Skeletal muscle satellite cell (primary cell): ENCODE results near the gene SYVN1.

Experiments
- H3K27me3 ChIP-seq: 2 replicates; pipeline ENCODE4 v1.7.0; 2013; ENCODE audit warnings: low read length; ENCODE audit not compliant: control insufficient read depth, insufficient read depth
- H3K36me3 ChIP-seq: 2 replicates; pipeline ENCODE4 v1.7.0; 2013; ENCODE audit warnings: mild to moderate bottlenecking, control low read depth, low read length; ENCODE audit not compliant: insufficient read depth
- H3K4me1 ChIP-seq: 2 replicates; pipeline ENCODE4 v1.7.0; 2013; ENCODE audit warnings: low read length; ENCODE audit not compliant: control insufficient read depth, insufficient read depth
- H3K4me2 ChIP-seq: 2 replicates; pipeline ENCODE4 v1.7.0; 2013; ENCODE audit warnings: mild to moderate bottlenecking, low read length
- H3K4me3 ChIP-seq: 2 replicates; pipeline ENCODE4 v1.7.0; 2013; ENCODE audit warnings: low read length
- H3K9ac ChIP-seq: 2 replicates; pipeline ENCODE4 v1.7.0; 2013; ENCODE audit warnings: mild to moderate bottlenecking, low read depth, low read length, moderate library complexity
- H3K9me3 ChIP-seq: replicated peaks from 2 replicates; pipeline ENCODE4 v1.7.0; 2013; ENCODE audit warnings: mild to moderate bottlenecking, control low read depth, low read length

SYVN1 gene

DNA sequence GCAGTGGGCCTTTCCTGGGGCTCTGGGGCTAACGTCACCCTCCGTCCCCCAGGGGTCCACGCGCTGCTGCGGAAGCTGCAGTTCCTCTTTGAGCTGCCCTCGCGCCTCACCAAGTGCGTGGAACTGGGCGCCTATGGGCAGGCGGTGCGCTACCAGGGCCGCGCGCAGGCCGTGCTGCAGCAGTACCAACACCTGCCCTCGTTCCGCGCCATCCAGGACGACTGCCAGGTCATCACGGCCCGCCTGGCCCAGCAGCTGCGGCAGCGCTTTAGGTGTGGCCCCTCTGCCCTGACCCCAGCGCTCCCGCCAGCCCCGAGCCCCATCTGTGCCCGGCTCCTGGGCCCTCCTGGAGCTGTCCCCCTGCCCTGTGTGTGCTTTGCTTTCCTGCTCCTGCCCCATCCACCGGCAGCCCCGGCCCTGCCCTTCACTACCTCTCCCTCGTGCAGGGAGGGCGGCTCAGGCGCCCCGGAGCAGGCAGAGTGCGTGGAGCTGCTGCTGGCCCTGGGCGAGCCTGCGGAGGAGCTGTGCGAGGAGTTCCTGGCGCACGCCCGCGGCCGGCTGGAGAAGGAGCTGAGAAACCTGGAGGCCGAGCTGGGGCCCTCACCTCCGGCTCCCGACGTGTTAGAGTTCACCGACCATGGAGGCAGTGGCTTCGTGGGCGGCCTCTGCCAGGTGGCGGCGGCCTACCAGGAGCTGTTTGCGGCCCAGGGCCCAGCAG is 26.4 kb downstream of the SYVN1 start:
- no peak overlapping the region for H3K9ac ChIP-seq
- no peak overlapping the region for H3K4me3 ChIP-seq
- H3K27me3 ChIP-seq, result no peaks in the 10 kb centered on the region
- H3K9me3 ChIP-seq, result no peaks in the 10 kb centered on the region
- H3K36me3 ChIP-seq, result peaks cover 10% of the 10 kb centered on the region
- H3K4me2 ChIP-seq, result no peak overlapping the region
- peaks cover 15% of the 10 kb centered on the region for H3K4me1 ChIP-seq

DNA sequence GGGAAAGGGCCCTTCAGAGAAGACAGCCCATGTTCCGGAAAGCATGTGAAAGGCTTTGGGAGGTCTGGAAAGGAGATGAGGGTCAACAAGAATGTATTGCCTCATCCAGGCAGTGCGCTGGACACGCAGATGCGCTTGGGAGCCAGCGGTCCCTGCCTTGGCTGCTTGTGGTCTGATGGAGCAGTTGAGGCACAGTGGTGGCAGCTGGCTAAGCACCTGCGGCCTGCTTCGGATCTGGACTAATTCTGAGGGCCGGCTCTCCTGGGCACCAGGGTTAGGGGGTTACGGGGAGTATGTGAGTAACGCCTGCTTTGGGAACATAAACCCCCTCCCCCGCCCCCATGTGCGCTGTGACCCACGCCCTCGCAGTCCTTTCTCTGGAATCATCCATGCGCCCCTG is 27.2 kb downstream of the SYVN1 start:
- H3K27me3 ChIP-seq, result no peaks in the 10 kb centered on the region
- H3K9me3 ChIP-seq, result no peaks in the 10 kb centered on the region
- peaks cover 10% of the 10 kb centered on the region for H3K36me3 ChIP-seq
- no peak overlapping the region for H3K4me2 ChIP-seq
- no peak overlapping the region for H3K9ac ChIP-seq
- H3K4me3 ChIP-seq, result no peak overlapping the region
- H3K4me1 ChIP-seq, result peaks cover 11% of the 10 kb centered on the region

DNA sequence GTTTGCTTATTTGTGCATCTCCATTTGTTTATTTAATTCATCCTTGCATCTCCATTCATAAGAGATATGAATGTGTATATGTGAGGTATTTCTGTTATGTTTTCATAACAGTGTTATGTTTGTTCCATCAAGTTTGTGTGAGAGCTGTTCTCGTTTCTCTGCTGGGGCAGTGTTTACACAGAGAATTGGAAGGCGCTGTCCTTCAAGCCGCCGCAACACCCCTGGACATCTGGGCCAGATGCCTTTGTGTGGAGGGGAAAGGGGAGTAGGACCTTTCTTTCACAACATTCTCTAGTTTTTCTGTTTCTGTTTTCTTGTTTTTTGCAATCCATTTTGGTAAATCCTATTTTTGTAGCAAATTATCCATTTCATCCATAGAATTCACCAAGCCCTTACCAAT is 29.7 kb downstream of the SYVN1 start:
- H3K27me3 ChIP-seq, result no peaks in the 10 kb centered on the region
- no peaks in the 10 kb centered on the region for H3K9me3 ChIP-seq
- peaks cover 7% of the 10 kb centered on the region for H3K4me1 ChIP-seq
- no peak overlapping the region for H3K4me3 ChIP-seq
- H3K4me2 ChIP-seq, result no peak overlapping the region
- no peak overlapping the region for H3K9ac ChIP-seq
- H3K36me3 ChIP-seq, result peaks cover 10% of the 10 kb centered on the region

DNA sequence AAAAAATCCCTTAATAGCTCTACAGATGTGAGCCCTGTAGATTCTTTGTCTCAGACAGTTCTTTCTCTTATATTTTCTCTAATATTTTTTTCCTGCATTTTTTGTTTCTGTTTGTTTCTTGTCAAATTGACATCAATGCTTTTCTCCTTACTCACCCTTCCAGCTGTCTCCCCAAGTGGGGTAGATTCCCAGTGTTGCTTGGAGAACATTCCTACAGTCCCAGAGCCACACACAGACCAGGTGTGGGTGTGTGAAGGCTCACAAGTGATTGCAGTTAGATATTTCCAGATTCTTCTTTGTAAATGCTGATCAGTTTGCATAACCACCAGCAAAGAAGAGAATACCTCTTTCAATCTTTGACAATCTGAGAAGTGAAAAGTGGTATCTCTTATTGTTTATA is 30.8 kb downstream of the SYVN1 start:
- peaks cover 7% of the 10 kb centered on the region for H3K4me1 ChIP-seq
- no peak overlapping the region for H3K4me2 ChIP-seq
- H3K36me3 ChIP-seq, result peaks cover 5% of the 10 kb centered on the region
- H3K9me3 ChIP-seq, result no peaks in the 10 kb centered on the region
- H3K4me3 ChIP-seq, result no peak overlapping the region
- no peaks in the 10 kb centered on the region for H3K27me3 ChIP-seq
- no peak overlapping the region for H3K9ac ChIP-seq

DNA sequence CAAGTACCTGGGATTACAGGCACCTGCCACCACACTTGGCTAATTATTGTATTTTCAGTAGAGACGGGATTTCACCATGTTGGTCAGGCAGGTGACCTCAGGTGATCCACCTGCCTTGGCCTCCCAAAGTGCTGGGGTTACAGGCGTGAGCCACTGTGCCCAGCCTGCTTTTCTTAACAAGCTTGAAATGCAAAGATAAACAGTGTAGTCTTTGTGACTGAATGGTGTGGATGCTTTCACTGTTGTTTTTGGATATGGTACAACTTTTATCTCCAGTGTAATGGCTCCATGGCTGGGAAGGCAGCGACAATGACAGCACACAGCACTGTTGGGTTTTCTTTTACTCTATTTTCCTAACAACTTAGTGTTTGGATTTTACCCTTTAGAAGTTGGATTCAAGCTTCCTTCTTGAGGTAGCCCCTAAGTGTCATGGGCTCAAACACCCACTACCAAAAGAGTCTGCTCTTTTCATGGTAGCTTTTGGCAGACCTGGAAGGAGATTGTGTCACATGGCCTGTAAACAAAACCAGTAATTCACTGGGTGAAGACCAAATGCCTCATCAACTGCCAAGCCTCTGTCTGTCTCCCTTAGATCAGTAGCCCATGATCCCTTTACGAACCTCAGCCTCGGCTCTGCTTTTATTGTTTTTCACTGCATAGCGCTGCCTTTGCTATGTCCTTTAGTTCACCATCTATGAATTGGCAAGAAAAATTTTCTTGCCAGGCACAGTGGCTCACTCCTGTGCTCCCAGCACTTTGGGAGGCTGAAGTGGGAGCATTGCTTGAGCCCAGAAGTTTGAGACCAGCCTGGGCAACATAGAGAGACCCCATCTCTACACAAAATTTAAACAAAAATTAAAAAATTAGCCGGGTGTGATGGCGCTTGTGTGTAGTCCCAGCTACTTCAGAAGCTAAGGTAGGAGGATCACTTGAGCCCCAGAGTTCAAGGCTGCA is 31.9 kb downstream of the SYVN1 start:
- no peaks in the 10 kb centered on the region for H3K9me3 ChIP-seq
- H3K27me3 ChIP-seq, result no peaks in the 10 kb centered on the region
- no peak overlapping the region for H3K4me3 ChIP-seq
- peaks cover 7% of the 10 kb centered on the region for H3K4me1 ChIP-seq
- no peak overlapping the region for H3K4me2 ChIP-seq
- no peaks in the 10 kb centered on the region for H3K36me3 ChIP-seq
- H3K9ac ChIP-seq, result no peak overlapping the region

DNA sequence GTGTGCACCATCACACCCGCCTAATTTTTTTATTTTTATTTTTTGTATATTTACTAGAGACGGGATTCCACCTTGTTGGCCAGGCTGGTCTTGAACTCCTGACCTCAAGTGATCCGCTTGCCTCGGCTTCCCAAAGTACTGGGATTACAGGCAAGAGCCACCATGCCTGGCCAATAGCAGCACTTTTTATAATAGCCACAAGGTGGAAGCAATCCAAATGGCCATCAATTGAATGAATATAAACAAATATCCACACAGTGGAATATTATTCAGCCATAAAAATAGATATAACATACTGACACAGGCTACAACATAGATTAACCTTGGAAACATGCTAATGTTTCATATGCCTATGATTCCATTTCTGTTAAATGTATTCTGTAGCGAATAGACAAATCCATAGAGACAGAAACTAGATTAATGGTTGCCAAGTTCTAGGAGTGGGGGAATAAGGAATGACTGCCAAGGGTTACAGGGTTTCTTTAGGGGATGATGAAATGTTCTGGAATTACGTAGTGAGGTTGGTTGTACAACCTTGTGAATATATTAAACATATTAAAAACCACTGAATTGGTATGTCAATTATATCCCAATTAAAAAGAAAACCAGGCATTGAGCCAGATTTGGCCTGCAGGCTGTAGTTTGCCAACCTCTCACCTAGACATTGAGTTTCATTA is 33.5 kb downstream of the SYVN1 start:
- Histone ChIP-seq H3K9me3 (no peaks in the 10 kb centered on the region), H3K4me1 (peaks cover 13% of the 10 kb centered on the region), H3K4me2 (no peak overlapping the region), H3K27me3 (no peaks in the 10 kb centered on the region), H3K36me3 (no peaks in the 10 kb centered on the region), H3K4me3 (no peak overlapping the region), H3K9ac (no peak overlapping the region)

DNA sequence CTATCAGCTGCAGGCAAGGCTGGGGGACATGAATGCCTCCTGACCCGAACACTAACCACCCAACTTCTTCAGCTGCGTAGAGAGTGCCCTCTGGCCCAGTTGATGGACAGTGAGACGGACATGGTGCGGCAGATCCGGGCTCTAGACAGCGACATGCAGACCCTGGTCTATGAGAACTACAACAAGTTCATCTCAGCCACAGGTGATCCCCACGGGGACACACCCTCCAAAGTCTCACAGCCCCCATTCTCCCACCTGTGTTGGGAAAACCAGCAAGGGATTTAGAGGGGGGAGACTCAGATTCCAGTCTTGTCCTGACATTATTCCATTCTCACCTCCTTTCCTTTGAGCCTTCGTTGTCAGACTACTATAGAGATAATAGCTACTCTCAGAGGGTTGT is 37.4 kb downstream of the SYVN1 start:
- Histone ChIP-seq H3K4me1 (peaks cover 12% of the 10 kb centered on the region), H3K36me3 (no peaks in the 10 kb centered on the region), H3K9ac (peak overlapping the region; percentile 44), H3K27me3 (no peaks in the 10 kb centered on the region), H3K9me3 (no peaks in the 10 kb centered on the region), H3K4me2 (peak overlapping the region; percentile 82), H3K4me3 (peak overlapping the region; percentile 77)

DNA sequence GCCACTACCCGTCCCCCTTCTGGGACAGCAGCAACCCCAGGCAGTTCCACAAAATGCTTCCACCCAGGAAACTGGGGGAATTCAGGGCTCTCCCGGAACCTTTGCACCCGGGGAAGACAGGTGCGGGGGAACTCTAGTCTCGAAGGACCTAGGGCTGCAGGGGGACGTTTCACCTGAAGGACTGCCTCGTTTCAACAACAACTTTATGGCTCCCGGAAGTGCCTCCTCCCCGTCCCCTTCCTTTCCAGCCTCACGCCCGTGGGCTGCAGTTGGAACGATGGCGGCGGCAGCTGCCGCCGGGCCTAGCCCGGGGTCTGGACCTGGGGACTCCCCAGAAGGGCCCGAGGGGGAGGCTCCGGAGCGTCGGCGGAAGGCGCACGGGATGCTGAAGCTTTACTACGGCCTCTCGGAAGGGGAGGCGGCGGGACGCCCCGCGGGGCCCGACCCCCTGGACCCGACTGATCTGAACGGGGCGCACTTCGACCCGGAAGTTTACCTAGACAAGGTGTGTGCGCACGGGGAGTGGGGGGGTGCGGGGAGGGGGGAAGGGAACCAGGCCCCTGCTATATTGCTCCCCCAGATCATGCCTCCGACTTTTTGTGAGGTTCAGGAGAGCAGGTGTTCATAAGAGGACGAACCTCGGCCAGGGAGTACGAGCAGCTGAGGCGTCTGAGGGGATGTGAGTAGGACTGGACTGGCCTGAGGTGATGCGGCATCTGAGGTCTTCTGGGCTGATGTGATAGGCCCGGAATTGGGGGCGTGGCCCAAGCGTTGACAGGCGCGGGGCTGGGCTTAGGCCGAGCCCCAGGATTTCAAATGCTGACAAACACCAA is 38.1 kb downstream of the SYVN1 start, which contains the start of gene VPS51:
VPS51 (plus strand) TSS at position 241 of the 833 bp plus-strand sequence; CDS start at position 278, 37 bp downstream.
- H3K9me3 ChIP-seq, result no peaks in the 10 kb centered on the region
- H3K27me3 ChIP-seq, result no peaks in the 10 kb centered on the region
- peak within 1 kb of the TSS; percentile 82 for H3K4me2 ChIP-seq
- peak within 1 kb of the TSS; percentile 87 for H3K9ac ChIP-seq
- H3K4me3 ChIP-seq, result peak within 1 kb of the TSS; percentile 77
- H3K36me3 ChIP-seq, result no peaks in the 10 kb centered on the region
- H3K4me1 ChIP-seq, result peaks cover 10% of the 10 kb centered on the region

DNA sequence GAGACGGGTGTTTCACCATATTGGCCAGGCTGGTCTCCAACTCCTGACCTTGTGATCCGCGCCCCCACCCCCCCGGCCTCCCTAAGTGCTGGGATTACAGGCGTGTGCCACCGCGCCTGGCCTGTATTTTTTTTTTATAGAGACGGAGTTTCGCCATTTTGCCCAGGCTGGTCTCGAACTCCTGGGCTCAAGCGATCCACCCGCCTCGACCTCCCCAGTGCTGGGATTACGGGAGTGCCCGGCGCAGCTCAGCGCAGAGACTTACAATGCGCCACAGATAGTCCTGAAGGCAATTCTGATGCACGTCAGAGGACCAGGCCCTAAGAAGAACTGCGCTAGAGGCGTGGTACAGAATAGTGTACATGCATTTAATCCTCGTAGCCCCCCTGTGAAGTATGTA is 38.9 kb downstream of the SYVN1 start:
- H3K9me3 ChIP-seq, result no peaks in the 10 kb centered on the region
- H3K9ac ChIP-seq, result peak overlapping the region; percentile 87
- no peaks in the 10 kb centered on the region for H3K36me3 ChIP-seq
- H3K4me3 ChIP-seq, result peak overlapping the region; percentile 77
- H3K4me2 ChIP-seq, result peak overlapping the region; percentile 82
- no peaks in the 10 kb centered on the region for H3K27me3 ChIP-seq
- H3K4me1 ChIP-seq, result peaks cover 10% of the 10 kb centered on the region

DNA sequence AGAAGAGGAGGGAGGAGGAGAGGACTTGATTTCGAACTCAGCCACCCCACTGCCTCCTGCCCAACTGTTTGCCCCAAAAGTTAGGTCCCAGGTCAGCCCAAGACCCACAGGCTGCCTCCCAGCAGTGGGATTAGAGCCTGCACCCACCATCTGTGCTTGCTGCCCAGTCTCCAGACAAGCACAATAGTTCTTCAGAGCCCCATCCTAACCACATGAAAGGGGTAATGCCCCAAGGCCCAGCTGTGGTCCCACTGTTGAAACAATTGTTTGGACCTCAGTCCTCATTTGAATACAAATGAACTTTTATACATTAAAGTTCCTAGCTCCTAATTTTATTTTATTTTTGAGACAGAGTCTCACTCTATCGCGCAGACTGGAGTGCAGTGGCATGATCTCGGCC is 43.7 kb downstream of the SYVN1 start:
- Histone ChIP-seq H3K9me3 (no peaks in the 10 kb centered on the region), H3K4me3 (no peak overlapping the region), H3K9ac (no peak overlapping the region), H3K36me3 (peaks cover 41% of the 10 kb centered on the region), H3K27me3 (no peaks in the 10 kb centered on the region), H3K4me1 (peaks cover 4% of the 10 kb centered on the region), H3K4me2 (no peak overlapping the region)
